IPS-15b (cell line): ENCODE measurements around the gene SLC66A1.

Experiments used
- H3K27me3 ChIP-seq: one replicate; pipeline ENCODE4 v1.6.1; 2013; ENCODE audit warnings: low read length; ENCODE audit not compliant: control insufficient read depth, insufficient read depth
- H3K36me3 ChIP-seq: one replicate; pipeline ENCODE4 v1.6.1; 2013; ENCODE audit warnings: low read length; ENCODE audit not compliant: control insufficient read depth, insufficient read depth
- H3K4me1 ChIP-seq: one replicate; pipeline ENCODE4 v1.6.1; 2013; ENCODE audit warnings: mild to moderate bottlenecking, low read length; ENCODE audit not compliant: control insufficient read depth, insufficient read depth
- H3K4me3 ChIP-seq: one replicate; pipeline ENCODE4 v1.5.1; 2013; ENCODE audit warnings: low read depth, low read length
- H3K9ac ChIP-seq: one replicate; pipeline ENCODE4 v1.6.1; 2013; ENCODE audit warnings: low read depth, mild to moderate bottlenecking, low read length
- H3K9me3 ChIP-seq: one replicate; pipeline ENCODE4 v1.6.1; 2013; ENCODE audit warnings: mild to moderate bottlenecking, low read length; ENCODE audit not compliant: control insufficient read depth, insufficient read depth

The SLC66A1 gene

GRCh38 chr1:19370453-19371170, 58.5 kb downstream of the SLC66A1 start:
- H3K4me3 ChIP-seq: no peak overlapping the region
- no peaks in the 10 kb centered on the region for H3K4me1 ChIP-seq
- H3K9ac ChIP-seq: peak overlapping the region; percentile 26
- H3K9me3 ChIP-seq: no peaks in the 10 kb centered on the region
- H3K36me3 ChIP-seq: peaks cover 8% of the 10 kb centered on the region
- H3K27me3 ChIP-seq: no peaks in the 10 kb centered on the region

GRCh38 chr1:19371226-19372135, 59.4 kb downstream of the SLC66A1 start:
- H3K9ac ChIP-seq: no peak overlapping the region
- H3K36me3 ChIP-seq: peaks cover 12% of the 10 kb centered on the region
- no peak overlapping the region for H3K4me3 ChIP-seq
- H3K9me3 ChIP-seq: no peaks in the 10 kb centered on the region
- no peaks in the 10 kb centered on the region for H3K4me1 ChIP-seq
- H3K27me3 ChIP-seq: no peaks in the 10 kb centered on the region

- Histone ChIP-seq H3K27me3 (no peaks in the 10 kb centered on the region), H3K36me3 (peaks cover 14% of the 10 kb centered on the region), H3K9ac (no peak overlapping the region), H3K9me3 (no peaks in the 10 kb centered on the region), H3K4me1 (no peaks in the 10 kb centered on the region), H3K4me3 (no peak overlapping the region)
Observed at GRCh38 chr1:19372136-19372514, 60.0 kb downstream of the SLC66A1 start.

- Histone ChIP-seq H3K36me3 (peaks cover 16% of the 10 kb centered on the region), H3K4me3 (no peak overlapping the region), H3K9me3 (no peaks in the 10 kb centered on the region), H3K4me1 (no peaks in the 10 kb centered on the region), H3K27me3 (no peaks in the 10 kb centered on the region), H3K9ac (no peak overlapping the region)
Observed at GRCh38 chr1:19372602-19373001, 60.5 kb downstream of the SLC66A1 start.

GRCh38 chr1:19373211-19374082, 61.3 kb downstream of the SLC66A1 start:
- H3K36me3 ChIP-seq: peaks cover 24% of the 10 kb centered on the region

GRCh38 chr1:19374083-19374801, 62.1 kb downstream of the SLC66A1 start:
- no peak overlapping the region for H3K9ac ChIP-seq
- H3K36me3 ChIP-seq: peaks cover 25% of the 10 kb centered on the region

More at GRCh38 chr1:19373211-19374082, 61.3 kb downstream of the SLC66A1 start:
- Histone ChIP-seq H3K4me1 (no peaks in the 10 kb centered on the region), H3K9ac (no peak overlapping the region), H3K27me3 (no peaks in the 10 kb centered on the region), H3K9me3 (no peaks in the 10 kb centered on the region), H3K4me3 (no peak overlapping the region)

GRCh38 chr1:19374926-19375325, 62.8 kb downstream of the SLC66A1 start:
- no peaks in the 10 kb centered on the region for H3K27me3 ChIP-seq
- H3K4me3 ChIP-seq: no peak overlapping the region
- no peak overlapping the region for H3K9ac ChIP-seq
- no peaks in the 10 kb centered on the region for H3K9me3 ChIP-seq
- peaks cover 28% of the 10 kb centered on the region for H3K36me3 ChIP-seq
- no peaks in the 10 kb centered on the region for H3K4me1 ChIP-seq

More at GRCh38 chr1:19374083-19374801, 62.1 kb downstream of the SLC66A1 start:
- Histone ChIP-seq H3K27me3 (no peaks in the 10 kb centered on the region), H3K4me1 (no peaks in the 10 kb centered on the region), H3K9me3 (no peaks in the 10 kb centered on the region), H3K4me3 (no peak overlapping the region)

- Histone ChIP-seq H3K9me3 (no peaks in the 10 kb centered on the region), H3K9ac (no peak overlapping the region), H3K36me3 (peaks cover 35% of the 10 kb centered on the region)
Observed at GRCh38 chr1:19375631-19376400, 63.7 kb downstream of the SLC66A1 start.

GRCh38 chr1:19376428-19377372, 64.6 kb downstream of the SLC66A1 start:
- Histone ChIP-seq H3K36me3 (peaks cover 28% of the 10 kb centered on the region), H3K4me3 (no peak overlapping the region), H3K9ac (no peak overlapping the region), H3K27me3 (no peaks in the 10 kb centered on the region), H3K4me1 (no peaks in the 10 kb centered on the region), H3K9me3 (no peaks in the 10 kb centered on the region)

More at GRCh38 chr1:19375631-19376400, 63.7 kb downstream of the SLC66A1 start:
- no peak overlapping the region for H3K4me3 ChIP-seq
- no peaks in the 10 kb centered on the region for H3K27me3 ChIP-seq
- H3K4me1 ChIP-seq: no peaks in the 10 kb centered on the region
